ENCODE measurements around the gene INPP5A.

DNA sequence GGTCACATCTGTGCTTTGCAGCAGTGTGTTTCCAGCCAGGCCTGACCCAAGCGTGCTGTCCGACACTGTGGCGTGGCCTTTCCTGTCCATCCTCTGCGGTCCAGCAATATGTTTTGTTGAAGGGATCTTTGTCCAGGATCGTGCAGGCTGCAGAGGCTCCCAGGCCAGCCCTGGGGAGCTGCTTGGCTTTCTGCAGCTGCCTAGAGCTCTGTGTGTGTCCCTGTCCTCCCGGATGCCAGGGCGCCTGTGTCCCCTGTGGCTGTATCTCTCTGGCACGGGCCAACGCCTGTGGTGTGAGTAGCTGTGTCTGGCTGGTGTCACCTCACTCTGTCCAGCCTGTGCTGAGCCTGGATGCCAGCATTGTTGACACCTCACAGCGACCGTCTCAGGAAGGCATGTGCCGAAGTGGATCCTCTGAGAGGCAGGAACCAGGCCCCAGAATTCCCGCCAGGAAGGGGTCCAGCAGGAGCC is 94.5 kb downstream of the INPP5A start:
- TF ChIP-seq EGR1 (IDR thresholded peaks at IDR 0.05), result no peak
- TF ChIP-seq EP300 (IDR thresholded peaks at IDR 0.05; ENCODE audit: borderline replicate concordance), result no peak
- TF ChIP-seq, protein P1, sequence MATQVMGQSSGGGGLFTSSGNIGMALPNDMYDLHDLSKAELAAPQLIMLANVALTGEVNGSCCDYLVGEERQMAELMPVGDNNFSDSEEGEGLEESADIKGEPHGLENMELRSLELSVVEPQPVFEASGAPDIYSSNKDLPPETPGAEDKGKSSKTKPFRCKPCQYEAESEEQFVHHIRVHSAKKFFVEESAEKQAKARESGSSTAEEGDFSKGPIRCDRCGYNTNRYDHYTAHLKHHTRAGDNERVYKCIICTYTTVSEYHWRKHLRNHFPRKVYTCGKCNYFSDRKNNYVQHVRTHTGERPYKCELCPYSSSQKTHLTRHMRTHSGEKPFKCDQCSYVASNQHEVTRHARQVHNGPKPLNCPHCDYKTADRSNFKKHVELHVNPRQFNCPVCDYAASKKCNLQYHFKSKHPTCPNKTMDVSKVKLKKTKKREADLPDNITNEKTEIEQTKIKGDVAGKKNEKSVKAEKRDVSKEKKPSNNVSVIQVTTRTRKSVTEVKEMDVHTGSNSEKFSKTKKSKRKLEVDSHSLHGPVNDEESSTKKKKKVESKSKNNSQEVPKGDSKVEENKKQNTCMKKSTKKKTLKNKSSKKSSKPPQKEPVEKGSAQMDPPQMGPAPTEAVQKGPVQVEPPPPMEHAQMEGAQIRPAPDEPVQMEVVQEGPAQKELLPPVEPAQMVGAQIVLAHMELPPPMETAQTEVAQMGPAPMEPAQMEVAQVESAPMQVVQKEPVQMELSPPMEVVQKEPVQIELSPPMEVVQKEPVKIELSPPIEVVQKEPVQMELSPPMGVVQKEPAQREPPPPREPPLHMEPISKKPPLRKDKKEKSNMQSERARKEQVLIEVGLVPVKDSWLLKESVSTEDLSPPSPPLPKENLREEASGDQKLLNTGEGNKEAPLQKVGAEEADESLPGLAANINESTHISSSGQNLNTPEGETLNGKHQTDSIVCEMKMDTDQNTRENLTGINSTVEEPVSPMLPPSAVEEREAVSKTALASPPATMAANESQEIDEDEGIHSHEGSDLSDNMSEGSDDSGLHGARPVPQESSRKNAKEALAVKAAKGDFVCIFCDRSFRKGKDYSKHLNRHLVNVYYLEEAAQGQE (IDR thresholded peaks at IDR 0.05; ENCODE audit: low read depth), result no peak
- no peak for TF ChIP-seq TAF1 (IDR thresholded peaks at IDR 0.05; ENCODE audit: low read depth)
